OCI-LY1 (cell line): ENCODE measurements around the gene FARS2.

ENCODE experiments used
- H2AFZ ChIP-seq: fragments of 200-600 bp; sonication (generic), shearing (Covaris generic); 2 replicates; pipeline ENCODE4 v1.6.0; 2014; ENCODE audit warnings: antibody characterized with exemption, mild to moderate bottlenecking, low read length
- H3F3A ChIP-seq: fragments of 200-600 bp; sonication (generic), shearing (Covaris generic); 2 replicates; pipeline ENCODE4 v1.6.0; 2014; ENCODE audit warnings: mild to moderate bottlenecking, antibody characterized with exemption, low read length, moderate library complexity; ENCODE audit not compliant: insufficient read depth
- H3K27ac ChIP-seq: fragments of 200-600 bp; sonication (generic); 2 replicates; pipeline ENCODE4 v1.5.1; 2014; ENCODE audit warnings: low read length, mixed run types, mild to moderate bottlenecking, low read depth; ENCODE audit not compliant: poor library complexity, severe bottlenecking
- H3K27me3 ChIP-seq: fragments of 200-600 bp; sonication (generic); 2 replicates; pipeline ENCODE4 v1.6.0; 2014; ENCODE audit warnings: antibody characterized with exemption, mild to moderate bottlenecking, low read length, moderate library complexity; ENCODE audit not compliant: insufficient read depth
- H3K36me3 ChIP-seq: fragments of 200-600 bp; sonication (generic); 2 replicates; pipeline ENCODE4 v1.6.1; 2014; ENCODE audit warnings: mild to moderate bottlenecking, antibody characterized with exemption, low read length, moderate library complexity, mixed read lengths; ENCODE audit not compliant: insufficient read depth
- H3K4me1 ChIP-seq: fragments of 200-600 bp; sonication (generic); 2 replicates; pipeline ENCODE4 v1.5.1; 2014; ENCODE audit warnings: mild to moderate bottlenecking, low read length, moderate library complexity; ENCODE audit not compliant: insufficient read depth, severe bottlenecking
- H3K4me2 ChIP-seq: fragments of 200-600 bp; sonication (generic), shearing (Covaris generic); 2 replicates; pipeline ENCODE4 v1.6.1; 2014; ENCODE audit warnings: low read length
- H3K4me3 ChIP-seq: fragments of 200-600 bp; sonication (generic); 2 replicates; pipeline ENCODE4 v1.5.1; 2014; ENCODE audit warnings: low read length, low read depth, mild to moderate bottlenecking, mixed read lengths; ENCODE audit not compliant: poor library complexity, severe bottlenecking
- H3K79me2 ChIP-seq: fragments of 200-600 bp; shearing (Covaris generic); 2 replicates; pipeline ENCODE4 v1.6.1; 2016; ENCODE audit warnings: mixed run types, low read length, mixed read lengths; ENCODE audit not compliant: insufficient read depth
- H3K9ac ChIP-seq: fragments of 200-600 bp; sonication (generic), shearing (Covaris generic); 2 replicates; pipeline ENCODE4 v1.6.1; 2014; ENCODE audit warnings: mild to moderate bottlenecking, low read length, mixed read lengths
- H3K9me2 ChIP-seq: fragments of 200-600 bp; sonication (generic), shearing (Covaris generic); 2 replicates; pipeline ENCODE4 v1.6.1; 2014; ENCODE audit warnings: low read depth, mild to moderate bottlenecking, low read length, mixed read lengths
- H3K9me3 ChIP-seq: fragments of 200-600 bp; shearing (Covaris generic); 2 replicates; pipeline ENCODE4 v1.6.1; 2014; ENCODE audit warnings: low read length, mixed read lengths
- H4K20me1 ChIP-seq: fragments of 200-600 bp; sonication (generic), shearing (Covaris generic); 2 replicates; pipeline ENCODE4 v1.6.0; 2016; ENCODE audit warnings: mild to moderate bottlenecking, low read length; ENCODE audit not compliant: insufficient read depth
- EZH2 ChIP-seq: fragments of 200-600 bp; sonication (generic), shearing (Covaris generic); IDR thresholded peaks from 2 replicates; pipeline ENCODE4 v1.8.0; 2017; ENCODE audit warnings: borderline replicate concordance, mixed run types, mild to moderate bottlenecking, antibody characterized with exemption, low read length, moderate library complexity, mixed read lengths
- TF ChIP-seq, protein P1 (sequence below): fragments of 200-600 bp; sonication (generic), shearing (Covaris generic); IDR thresholded peaks from 2 replicates; pipeline ENCODE4 v1.5.1; 2017; ENCODE audit warnings: mild to moderate bottlenecking, antibody characterized with exemption, low read length, moderate library complexity, mixed read lengths

The FARS2 gene

DNA sequence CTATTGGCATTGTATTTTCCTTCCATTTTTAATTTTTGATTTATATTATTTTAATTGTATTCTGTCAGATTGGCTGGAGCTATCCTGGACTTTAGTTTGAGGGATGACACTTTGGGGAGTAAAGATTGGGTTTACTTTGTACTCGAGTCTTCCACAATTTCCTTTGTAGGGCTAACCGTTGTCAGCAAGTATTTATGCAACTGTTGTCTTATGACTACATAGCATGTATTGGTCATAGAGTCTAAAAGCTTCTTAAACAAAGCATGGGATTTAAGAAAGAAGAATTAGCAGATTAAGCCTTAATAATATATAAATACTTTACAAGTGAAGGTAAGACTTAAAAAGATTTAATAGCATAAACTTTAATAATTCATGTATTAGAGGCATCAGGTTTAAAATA, 19.6 kb downstream of the FARS2 start:
- Histone ChIP-seq H3F3A (no peaks in the 10 kb centered on the region), H3K9me2 (no peaks in the 10 kb centered on the region), H3K27ac (no peak overlapping the region), H3K4me1 (peaks cover 4% of the 10 kb centered on the region), H4K20me1 (no peaks in the 10 kb centered on the region), H3K4me2 (no peak overlapping the region), H3K27me3 (no peaks in the 10 kb centered on the region), H3K9me3 (no peaks in the 10 kb centered on the region), H3K36me3 (no peaks in the 10 kb centered on the region), H3K4me3 (no peak overlapping the region), H2AFZ (no peak overlapping the region), H3K79me2 (no peaks in the 10 kb centered on the region), H3K9ac (no peak overlapping the region)
- TF ChIP-seq, protein P1, sequence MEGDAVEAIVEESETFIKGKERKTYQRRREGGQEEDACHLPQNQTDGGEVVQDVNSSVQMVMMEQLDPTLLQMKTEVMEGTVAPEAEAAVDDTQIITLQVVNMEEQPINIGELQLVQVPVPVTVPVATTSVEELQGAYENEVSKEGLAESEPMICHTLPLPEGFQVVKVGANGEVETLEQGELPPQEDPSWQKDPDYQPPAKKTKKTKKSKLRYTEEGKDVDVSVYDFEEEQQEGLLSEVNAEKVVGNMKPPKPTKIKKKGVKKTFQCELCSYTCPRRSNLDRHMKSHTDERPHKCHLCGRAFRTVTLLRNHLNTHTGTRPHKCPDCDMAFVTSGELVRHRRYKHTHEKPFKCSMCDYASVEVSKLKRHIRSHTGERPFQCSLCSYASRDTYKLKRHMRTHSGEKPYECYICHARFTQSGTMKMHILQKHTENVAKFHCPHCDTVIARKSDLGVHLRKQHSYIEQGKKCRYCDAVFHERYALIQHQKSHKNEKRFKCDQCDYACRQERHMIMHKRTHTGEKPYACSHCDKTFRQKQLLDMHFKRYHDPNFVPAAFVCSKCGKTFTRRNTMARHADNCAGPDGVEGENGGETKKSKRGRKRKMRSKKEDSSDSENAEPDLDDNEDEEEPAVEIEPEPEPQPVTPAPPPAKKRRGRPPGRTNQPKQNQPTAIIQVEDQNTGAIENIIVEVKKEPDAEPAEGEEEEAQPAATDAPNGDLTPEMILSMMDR: no peak
- TF ChIP-seq EZH2: no peak

DNA sequence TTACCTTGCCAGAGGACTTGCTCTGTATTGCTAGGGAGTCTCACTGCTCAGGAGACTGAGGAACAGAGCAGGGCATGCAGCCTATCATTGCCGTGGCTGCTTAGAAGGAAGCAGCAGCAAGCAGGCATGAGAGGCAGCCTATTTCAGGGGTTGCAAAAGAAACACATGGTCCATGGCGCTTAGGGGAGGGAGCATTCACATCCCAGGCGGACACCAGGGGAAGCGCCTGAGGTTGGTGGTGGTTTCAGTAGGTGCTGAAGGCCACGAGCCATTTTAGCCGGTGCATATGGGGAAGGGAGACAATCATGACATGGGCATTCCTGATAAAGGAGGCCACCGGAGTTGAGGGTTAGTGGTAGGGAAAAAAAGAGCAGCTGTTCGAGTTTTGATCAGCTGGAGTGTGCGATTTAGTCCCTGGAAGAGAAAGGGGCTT, 20.9 kb downstream of the FARS2 start:
- H3K27ac ChIP-seq: no peak overlapping the region
- no peaks in the 10 kb centered on the region for H3F3A ChIP-seq
- no peaks in the 10 kb centered on the region for H3K36me3 ChIP-seq
- no peaks in the 10 kb centered on the region for H3K9me2 ChIP-seq
- no peaks in the 10 kb centered on the region for H3K27me3 ChIP-seq
- no peaks in the 10 kb centered on the region for H4K20me1 ChIP-seq
- no peak overlapping the region for H3K4me2 ChIP-seq
- TF ChIP-seq, protein P1: no peak
- TF ChIP-seq EZH2: no peak
- no peak overlapping the region for H2AFZ ChIP-seq
- no peak overlapping the region for H3K4me3 ChIP-seq
- H3K79me2 ChIP-seq: no peaks in the 10 kb centered on the region
- no peaks in the 10 kb centered on the region for H3K9me3 ChIP-seq
- peaks cover 4% of the 10 kb centered on the region for H3K4me1 ChIP-seq
- no peak overlapping the region for H3K9ac ChIP-seq

DNA sequence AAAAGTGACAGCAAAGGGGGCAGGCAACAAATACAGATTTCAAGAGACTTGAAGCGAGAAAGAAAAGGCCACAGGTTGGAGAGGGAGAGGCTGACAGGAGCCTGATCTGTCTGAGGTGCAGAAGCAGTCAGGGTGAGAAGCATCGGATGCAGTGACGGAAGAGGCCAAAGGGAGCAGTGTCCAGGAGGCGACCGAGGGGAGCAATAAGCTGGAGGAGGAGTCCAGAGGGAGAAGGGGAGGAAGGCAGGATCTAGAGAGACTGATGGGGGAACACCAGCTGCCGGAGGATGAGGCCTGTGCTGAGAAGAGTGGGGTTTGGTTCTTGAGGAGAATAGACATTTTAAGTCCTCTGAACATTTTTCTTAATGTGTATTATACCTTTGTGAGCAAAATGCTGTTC, 23.8 kb downstream of the FARS2 start:
- Histone ChIP-seq H3K9me2 (no peaks in the 10 kb centered on the region), H3F3A (no peaks in the 10 kb centered on the region), H3K4me1 (peaks cover 2% of the 10 kb centered on the region), H3K4me2 (no peak overlapping the region), H3K27ac (no peak overlapping the region), H3K9ac (no peak overlapping the region), H3K9me3 (no peaks in the 10 kb centered on the region), H2AFZ (no peak overlapping the region), H3K4me3 (no peak overlapping the region), H3K79me2 (no peaks in the 10 kb centered on the region), H4K20me1 (no peaks in the 10 kb centered on the region), H3K36me3 (no peaks in the 10 kb centered on the region), H3K27me3 (no peaks in the 10 kb centered on the region)
- TF ChIP-seq, protein P1: no peak
- no peak for TF ChIP-seq EZH2
